Limb (tissue), 2 donors: ENCODE data around the gene PAEP.
"Not testable (repeated sequence)": the region's sequence is repeated elsewhere in the genome, so short reads cannot be mapped to it uniquely, and the experiment has no call there.

Experiments
- DNase-seq, 2 donors: peaks; one replicate each; pipeline ENCODE4 v3.0.0-alpha.2; 2016; ENCODE audit errors: extremely low spot score in 2 of 2

The PAEP gene

DNA sequence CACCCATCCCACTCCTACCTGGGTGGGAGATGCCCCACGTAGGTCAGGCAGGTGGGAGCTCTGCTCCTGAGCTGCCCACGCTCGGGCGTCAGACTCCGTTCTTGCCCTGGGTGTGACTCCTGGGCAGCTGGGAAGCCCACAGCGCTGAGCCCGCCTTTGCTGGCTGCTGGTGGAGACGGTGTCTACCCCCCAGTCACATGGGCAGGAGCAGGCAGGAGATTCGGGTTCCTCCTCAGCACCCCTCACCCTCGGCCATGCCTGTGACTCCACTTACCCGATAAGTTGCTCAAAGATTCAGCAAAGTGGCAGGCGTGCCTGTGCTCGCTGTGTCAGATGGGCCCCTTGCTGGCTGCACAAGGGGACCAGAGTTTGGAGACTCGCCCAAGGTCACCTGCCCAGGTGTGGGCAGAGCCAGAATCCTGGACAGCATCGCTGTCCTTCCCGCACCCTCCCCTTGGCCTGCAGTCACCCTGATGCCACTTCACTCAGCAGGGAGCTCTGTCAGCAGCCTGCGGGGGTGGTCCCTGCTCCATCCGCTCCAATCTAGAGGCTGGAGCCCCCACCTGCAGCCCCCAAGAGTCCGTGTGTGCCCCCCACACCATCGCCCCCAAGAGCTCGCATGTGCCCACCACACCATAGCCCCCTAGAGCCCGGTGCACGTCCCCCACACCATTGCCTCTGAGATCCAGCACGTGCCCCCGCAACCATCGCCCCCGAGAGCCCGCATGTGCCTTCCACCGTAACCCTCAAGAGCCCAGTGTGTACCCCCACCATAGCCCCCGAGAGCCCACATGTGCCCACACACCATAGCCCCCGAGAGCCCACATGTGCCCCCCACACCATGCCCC lies 36.1 kb upstream of the PAEP start:
- no peak for DNase-seq

DNA sequence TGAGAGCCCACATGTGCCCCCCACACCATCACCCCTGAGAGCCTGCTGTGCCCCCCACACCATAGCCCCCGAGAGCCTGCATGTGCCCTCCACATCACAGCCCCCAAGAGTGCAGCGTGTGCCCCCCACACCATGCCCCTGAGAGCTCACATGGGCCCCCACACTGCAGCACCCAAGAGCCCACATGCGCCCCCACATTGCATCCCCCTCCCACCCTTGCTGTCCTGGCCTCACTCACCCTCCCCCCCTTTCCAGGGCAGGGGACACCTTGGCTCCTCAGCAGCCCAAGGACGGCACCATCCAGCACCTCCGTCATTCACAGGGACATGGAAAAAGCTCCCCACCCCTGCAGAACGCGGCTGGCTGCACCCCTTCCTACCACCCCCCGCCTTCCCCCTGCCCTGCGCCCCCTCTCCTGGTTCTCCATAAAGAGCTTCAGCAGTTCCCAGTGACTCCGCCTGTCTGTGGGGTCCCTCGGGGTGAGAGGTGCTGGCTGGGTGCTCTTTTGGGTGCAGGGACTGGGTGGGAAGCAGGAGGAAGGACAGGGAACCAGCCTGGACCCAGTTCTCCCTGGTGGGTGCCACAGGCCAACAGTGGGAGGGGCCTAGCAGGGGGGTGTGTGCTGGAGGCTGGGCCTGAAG lies 35.3 kb upstream of the PAEP start:
- peak in 1 of 2 donors; percentile 26 for DNase-seq

DNA sequence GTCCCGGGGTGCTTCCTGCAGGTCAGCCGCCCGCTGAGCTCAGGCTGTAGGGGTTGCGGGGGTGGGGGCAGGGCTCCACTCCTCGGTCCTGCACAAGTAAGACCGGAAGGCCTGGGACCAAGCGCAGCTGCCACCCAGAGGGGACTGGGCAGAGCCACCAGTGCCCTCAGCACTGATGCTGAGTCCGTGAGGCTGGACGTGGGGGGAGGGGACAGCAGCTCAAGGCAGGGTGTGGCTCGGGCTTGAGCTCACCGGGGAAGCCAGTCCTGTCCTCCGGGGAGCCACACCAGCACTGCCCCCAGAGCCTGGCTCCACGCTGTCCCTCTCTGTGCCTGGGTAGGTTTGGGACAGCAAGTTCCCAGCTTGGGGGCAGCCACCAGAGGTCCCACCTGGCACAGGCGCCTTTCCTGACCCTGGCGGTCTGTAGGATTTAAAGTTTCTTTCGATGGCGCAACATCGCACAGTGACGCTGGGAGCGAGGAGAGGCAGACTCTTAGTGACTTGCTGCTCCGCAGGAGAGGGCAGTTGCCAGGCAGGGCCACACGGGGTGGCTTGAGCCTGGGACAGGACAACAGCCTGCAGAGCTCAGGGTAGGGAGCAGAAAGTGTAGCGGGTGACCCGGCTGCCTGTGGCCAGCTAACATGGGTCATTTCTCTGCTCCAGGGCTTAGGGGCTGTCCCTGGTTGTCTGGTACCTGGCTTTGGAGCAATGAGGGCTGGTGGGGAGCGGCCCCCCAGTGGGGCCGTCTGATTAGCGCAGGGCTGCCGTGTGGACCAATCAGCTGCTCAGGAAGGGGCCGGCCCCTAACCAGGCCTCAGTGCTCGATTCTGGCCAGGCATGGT lies 34.6 kb upstream of the PAEP start:
- DNase-seq = peak in 1 of 2 donors; percentile 24

DNA sequence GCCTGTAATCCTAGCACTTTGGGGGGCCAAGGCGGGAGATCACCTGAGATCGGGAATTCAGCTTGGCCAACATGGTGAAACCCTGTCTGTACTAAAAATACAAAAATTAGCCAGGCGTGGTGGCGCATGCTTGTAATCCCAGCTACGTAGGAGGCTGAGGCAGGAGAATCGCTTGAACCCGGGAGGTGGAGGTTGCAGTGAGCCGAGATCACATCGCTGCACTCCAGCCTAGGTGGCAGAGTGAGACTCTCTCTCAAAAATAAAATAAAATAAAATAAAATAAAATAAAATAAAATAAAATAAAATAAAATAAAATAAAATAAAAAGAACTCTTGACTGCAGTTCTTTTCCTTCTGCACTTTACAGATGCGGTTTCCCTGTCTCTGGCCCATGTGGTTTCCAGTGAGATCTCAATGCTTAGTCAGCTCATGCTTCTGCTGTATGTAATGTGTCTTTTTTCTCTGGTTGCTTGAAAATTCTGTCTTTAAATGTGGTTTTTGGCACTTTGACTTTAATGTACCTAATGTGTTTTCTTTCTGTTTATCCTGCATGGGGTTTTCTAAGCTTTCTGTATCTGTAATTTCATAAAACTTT lies 32.6 kb upstream of the PAEP start:
- DNase-seq = peak in 1 of 2 donors; percentile 1

DNA sequence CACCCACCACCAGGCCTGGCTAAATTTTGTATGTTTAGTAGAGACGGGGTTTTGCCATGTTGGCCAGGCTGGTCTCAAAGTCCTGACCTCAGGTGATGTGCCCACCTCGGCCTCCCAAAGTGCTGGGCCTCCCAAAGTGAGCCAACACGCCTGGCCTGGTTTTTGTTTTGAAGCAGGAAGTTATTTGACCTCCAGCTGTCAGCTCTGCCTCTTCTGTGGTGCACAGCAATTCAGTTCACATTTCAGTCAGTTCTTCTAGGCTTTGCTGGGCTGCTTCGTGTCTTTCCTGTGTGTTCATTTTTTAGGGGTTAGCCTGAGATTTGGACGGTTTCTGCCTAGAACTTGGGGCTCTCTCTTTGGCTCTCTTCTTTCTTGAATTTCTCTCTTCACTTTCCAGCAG lies 31.4 kb upstream of the PAEP start:
- DNase-seq = no peak

DNA sequence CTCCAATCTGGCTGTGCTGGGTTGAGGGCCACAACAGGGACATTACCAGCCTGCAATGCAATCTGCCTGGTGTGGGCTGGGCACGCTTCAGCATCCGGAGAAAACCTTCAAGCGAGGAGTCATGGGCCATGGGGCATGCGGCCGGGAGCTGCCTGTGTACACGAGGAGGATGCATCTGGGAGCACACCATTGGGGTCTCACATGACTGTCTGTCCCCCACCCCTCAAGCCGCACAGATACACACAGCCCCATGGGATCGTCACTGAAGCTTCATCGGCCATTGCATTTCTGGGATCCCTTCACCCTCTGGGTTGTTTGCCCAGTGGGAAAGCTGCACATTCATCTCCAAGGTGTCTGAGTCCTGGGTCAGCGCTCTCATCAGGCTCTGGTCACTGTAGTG lies 30.5 kb upstream of the PAEP start:
- no peak for DNase-seq

DNA sequence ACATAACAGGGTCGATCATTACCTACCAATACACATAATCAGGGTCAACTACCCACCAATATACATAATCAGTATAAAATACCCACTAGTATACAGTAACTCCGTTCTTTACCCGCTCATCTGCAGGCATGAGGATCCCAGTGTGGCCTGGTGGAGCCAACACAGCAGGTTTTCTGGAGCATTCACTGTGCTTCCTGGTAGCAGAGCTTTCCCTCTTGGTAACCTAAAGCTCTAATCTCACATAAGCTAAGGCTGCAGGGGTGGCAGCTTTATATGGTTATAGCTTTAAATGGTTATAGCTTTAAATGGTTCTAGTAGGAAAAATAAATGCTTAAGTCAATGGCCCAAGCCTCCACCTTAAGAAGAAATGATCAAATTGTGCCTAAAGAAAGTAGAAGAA lies 28.4 kb upstream of the PAEP start:
- DNase-seq = no peak

DNA sequence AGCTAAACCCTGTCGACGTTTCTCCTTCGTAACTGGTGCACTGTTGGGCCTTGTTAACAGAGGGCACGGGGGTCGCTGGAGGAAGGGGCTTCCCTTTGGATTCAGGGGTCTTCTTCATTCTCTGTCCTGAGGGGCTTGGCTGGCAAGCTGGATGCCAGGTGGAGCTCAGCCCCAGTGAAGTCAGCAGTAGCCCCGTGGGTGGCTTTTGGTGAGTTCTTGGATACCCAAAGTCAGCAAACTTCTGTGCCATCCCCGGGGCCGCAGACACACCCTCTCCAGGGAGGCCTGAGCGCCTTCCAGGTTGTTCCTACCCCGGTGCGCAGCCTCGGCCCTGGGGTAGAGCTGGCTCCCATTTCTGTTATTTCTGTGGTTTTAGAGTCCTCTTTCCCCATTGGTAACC lies 27.9 kb upstream of the PAEP start:
- no peak for DNase-seq

DNA sequence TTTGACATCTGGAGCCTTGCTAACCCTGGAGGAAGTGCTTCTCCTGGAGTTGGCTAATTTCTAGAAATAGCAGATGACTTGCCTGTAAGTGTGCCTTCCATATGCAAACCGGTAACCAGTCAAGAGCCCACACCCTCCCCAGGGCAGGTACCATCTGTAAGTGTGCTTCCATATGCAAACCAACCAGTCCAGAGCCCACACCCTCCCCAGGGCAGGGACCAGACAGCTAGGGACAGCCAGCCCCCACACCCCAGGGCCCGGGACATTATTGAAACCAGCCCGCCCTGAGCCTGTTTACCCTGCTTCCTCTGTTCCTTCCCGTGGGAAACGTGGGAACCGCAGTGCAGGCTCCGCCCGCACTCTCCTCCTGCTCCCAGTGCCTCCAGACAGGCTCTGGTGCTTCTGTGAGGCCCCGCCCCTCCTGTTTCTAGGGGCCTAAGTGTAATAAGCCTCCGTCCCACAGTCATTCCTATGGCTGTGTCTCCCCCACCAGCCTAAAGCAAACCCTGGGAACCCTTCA lies 27.3 kb upstream of the PAEP start:
- not testable (repeated sequence) for DNase-seq

DNA sequence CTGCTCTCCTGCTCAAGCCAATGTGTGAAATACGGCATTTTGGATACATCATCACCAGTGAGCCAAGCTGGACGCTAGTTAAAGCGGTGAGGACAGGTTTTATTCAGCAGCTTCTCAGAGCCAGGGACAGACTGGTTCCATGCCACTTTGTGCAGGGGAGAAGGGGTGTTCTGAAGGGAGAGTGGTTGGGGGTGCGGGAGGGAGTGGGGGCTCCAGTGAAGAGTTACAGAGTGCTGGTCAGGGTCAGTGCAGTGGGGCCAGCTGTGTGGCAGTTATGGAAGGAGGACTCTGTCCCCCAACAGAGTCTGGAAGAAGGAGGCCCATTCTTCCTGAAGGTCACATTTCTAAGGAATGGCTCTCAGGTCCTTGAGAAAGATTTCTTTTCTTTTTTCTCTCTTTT lies 26.7 kb upstream of the PAEP start:
- not testable (repeated sequence) for DNase-seq

DNA sequence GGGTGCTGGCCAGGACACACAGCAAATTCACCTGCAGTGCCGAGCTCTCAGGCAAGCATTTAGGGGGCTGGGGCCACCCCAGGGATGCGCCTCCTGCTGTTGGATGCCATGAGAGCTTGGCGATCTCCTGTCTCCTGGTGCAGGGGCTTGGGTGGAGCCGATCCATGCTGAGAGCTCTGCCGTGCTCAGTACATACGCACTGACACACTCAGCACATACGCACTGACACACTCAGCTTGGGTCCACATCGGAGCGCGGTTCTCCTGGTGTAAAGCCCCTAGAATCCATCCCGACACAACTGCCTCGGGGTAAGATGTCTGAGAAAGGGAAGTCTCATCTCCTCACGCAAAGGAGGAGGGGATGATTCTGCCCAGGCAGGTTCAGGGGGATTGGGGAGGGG lies 25.9 kb upstream of the PAEP start:
- not testable (repeated sequence) for DNase-seq

DNA sequence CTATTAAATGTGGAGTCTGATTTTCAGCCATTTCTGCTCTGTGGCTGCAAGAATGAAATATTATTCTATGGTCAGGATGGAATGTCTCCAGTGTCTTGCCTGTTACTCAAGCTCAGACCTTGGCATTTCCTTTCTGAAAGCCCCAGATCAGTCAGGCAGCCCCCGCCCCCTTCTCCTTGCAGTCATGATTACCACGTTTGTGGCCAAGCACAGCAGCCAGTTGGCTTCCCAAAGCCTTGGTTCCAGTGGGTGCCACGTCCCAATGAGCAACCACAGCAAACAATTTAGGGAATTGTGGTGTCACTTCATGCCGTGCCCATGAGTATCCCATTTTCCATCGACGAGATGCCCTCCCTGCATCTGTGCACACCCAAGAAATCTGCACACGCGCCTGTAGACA lies 25.3 kb upstream of the PAEP start:
- no peak for DNase-seq

DNA sequence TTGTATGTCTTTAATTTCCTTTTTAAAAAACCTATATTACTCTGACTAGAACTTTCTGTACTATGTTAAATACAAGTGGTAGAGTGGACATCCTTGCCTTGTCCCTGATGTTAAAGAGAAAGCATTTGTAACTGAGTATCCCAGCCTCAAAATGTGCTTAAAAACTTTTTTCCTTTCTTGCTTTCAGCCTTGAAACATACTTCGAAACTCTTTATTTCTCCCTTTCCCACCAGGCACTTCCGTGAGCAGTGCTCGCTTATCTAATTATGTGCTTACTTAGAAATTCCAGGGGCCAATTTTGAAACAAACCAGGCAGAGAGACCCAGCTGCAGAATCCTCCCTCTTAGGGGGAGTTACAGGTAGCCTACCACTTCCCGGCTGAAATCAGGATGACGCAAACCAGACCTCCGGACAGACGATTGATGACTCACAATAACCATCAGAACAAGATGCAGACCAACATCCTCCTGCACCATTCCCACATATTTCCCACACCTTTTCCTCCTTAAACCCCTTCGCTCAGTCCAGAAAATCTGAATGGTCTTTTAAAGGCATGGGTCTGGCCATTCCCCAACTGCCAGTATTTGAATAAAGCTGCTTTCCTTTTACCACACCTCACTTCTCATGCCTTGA lies 18.2 kb upstream of the PAEP start:
- DNase-seq = not testable (repeated sequence)

DNA sequence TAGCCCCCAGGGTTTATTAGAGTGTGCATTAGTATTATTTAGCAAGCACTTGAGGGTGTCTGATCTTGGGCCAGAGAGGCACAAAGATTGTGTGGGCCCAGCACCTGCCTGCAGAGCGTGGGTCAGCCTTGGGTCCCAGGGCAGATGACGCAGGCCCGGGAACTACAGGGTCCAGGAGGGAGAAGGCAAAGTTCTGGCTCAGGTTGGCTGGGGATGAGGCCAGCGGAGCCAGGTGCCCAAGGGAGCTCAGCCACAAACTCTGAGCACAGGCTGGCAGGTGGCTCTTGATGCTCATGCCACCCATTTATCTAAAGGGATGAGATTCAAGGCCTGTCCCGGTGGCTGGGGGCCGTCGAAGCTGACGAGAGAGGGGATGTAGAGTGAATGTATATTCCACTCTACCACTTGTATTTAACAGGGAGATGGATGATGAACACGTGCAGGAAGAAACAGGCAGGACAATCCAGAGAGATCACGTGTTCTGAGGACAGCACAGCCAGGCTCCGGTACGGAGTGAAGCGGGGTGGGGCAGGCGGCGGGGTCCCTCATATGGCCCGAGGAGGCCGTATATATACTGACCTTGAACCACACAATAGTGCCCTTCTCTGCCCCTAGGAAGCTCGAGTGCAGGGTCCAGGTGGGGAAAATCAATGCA lies 16.4 kb upstream of the PAEP start:
- no peak for DNase-seq

DNA sequence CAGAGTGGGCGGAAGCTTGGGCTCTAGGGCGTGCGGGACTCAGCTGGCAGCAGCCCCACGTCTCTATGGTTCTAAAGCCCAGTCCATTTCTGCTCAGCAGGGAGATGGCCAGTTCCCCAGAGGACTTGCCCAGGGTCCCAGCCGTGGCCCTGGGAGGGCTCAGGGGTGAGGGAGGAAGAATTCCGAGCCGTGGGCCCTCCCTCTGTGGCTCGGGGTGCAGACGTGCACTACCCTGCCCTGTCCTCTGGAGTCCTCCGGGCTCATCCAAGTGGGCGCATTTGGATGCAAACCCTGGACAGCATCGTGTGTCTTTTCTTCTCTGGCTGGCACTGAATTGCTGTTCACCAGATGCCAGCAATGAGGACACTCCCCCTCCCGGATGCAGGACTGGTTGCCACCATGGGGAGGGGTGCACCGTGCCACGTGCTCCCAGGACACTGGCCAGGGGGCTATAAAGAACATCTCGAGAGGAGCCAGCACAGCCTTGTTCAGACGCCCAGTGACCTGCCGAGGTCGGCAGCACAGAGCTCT lies 15.8 kb upstream of the PAEP start, which contains the start of gene OBP2A:
Gene OBP2A (plus strand): TSS at position 481 of the 531 bp plus-strand sequence. CDS start 55 bp downstream, outside the sequence.
- not testable (repeated sequence) for DNase-seq

DNA sequence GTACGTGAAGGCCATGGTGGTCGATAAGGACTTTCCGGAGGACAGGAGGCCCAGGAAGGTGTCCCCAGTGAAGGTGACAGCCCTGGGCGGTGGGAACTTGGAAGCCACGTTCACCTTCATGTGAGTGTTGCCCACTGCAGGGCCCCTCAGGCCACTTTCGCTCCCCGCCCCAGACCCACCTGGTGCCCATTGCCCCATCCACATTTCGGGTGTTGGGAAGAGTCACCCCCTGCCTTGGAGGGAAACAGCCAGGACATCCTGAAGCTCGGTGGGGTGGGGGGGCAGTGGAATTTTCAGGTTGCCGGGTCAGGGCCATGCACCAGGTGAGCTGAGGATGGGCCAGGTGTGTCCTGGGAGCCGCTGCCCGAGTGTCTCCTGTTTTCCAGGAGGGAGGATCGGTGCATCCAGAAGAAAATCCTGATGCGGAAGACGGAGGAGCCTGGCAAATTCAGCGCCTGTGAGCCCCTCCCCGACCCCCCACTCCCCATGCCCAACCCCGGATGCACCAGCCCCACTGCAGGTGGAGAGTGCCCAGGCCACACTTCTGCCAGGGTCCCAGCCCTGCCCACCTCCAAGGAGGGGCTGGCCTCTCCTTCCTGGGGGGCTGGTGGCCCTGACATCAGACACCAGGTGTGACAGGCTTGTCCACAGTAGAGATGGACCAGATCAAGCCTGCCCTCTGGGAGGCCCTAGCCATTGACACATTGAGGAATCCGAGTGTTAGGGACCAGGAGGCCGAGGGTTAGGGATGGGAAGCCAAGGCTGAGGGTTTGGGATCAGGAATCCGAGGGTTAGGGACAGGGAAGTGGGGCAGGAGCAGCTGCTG lies 14.6 kb upstream of the PAEP start:
- not testable (repeated sequence) for DNase-seq

DNA sequence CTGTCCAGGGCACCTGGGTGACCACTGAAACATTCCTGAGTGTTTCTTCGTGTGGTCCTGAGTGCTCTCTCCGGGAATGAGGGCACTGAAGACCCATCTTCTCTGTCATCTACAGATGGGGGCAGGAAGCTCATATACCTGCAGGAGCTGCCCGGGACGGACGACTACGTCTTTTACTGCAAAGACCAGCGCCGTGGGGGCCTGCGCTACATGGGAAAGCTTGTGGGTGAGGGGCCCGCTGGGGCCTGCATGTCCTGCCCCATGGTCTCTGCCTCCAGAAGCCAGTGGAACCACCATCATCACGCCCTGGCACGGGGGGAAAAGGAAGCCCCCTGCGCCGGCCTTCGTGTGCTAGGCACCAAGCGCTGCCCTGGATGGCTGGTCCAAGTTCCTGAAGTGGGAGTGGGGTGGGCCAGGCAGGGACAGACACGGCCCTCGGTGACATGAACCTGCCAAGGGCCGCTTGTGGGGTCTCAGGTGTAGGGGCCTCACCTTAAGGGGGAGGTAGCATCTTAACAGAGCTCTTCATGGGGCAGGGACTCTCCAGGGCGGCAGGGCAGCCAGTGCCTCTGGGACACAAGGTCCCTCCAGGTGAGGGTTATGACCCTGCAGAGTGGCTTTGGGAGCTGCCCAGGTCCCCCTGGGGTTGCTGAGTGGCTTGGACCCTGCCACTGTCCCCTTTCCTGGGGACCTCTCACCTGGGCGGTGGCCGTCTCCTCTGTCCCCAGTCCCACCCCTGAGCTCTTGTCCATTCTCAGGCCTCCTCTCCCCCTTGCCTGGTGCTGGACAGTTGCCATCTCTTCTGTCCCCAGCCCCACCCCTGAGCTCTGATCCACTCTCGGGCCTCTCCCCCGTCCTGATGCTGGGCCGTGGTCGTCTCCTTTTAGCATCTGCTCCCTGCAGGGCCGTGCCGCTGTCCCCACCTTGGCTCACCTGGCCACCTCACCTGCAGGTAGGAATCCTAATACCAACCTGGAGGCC lies 13.5 kb upstream of the PAEP start:
- no peak for DNase-seq
